HG03378 (cell line): ENCODE results near the gene PGAP3.

ENCODE experiments used
- ATAC-seq: cut with Tn5 transposase; IDR thresholded peaks from one replicate; pipeline ENCODE4 v1.9.1; 2021; ENCODE audit warnings: mild to moderate bottlenecking, moderate library complexity; ENCODE audit not compliant: unreplicated experiment

Gene PGAP3

GRCh38 chr17:39697961-39698360, 10.1 kb upstream of the PGAP3 start:
- ATAC-seq = no peak

GRCh38 chr17:39696731-39697130, 8.9 kb upstream of the PGAP3 start:
- ATAC-seq = no peak

- ATAC-seq = no peak
Measured at GRCh38 chr17:39695089-39695474, 7.2 kb upstream of the PGAP3 start.

- ATAC-seq = no peak
Measured at GRCh38 chr17:39694593-39694992, 6.7 kb upstream of the PGAP3 start.

- ATAC-seq = no peak
Measured at GRCh38 chr17:39688945-39689344, 1.1 kb upstream of the PGAP3 start.

- ATAC-seq = no peak
Measured at GRCh38 chr17:39688475-39688835, 598 bp upstream of the PGAP3 start.

GRCh38 chr17:39687101-39687545, 734 bp downstream of the PGAP3 start:
- ATAC-seq = no peak

GRCh38 chr17:39684369-39685192, 3.3 kb downstream of the PGAP3 start:
- ATAC-seq = no peak

GRCh38 chr17:39683295-39683939, 4.4 kb downstream of the PGAP3 start:
- no peak for ATAC-seq

GRCh38 chr17:39679521-39680192, 8.2 kb downstream of the PGAP3 start:
- no peak for ATAC-seq

- ATAC-seq = no peak
Measured at GRCh38 chr17:39678340-39679116, 9.3 kb downstream of the PGAP3 start.

GRCh38 chr17:39677542-39678339, 10.1 kb downstream of the PGAP3 start:
- ATAC-seq = no peak

- ATAC-seq = no peak
Measured at GRCh38 chr17:39677072-39677471, 10.8 kb downstream of the PGAP3 start.

GRCh38 chr17:39676198-39676819, 11.5 kb downstream of the PGAP3 start:
- ATAC-seq = no peak

GRCh38 chr17:39675390-39676082, 12.3 kb downstream of the PGAP3 start:
- ATAC-seq = no peak

GRCh38 chr17:39674702-39675389, 13.0 kb downstream of the PGAP3 start:
- ATAC-seq = no peak

- no peak for ATAC-seq
Measured at GRCh38 chr17:39674179-39674578, 13.7 kb downstream of the PGAP3 start.

- no peak for ATAC-seq
Measured at GRCh38 chr17:39673335-39674081, 14.3 kb downstream of the PGAP3 start.
